Retina (tissue), 1 donor: ENCODE results near the gene SHB.

ENCODE experiments used
- DNase-seq: peaks from one replicate; pipeline ENCODE4 v3.0.0-alpha.2; 2016

SHB gene

GRCh38 chr9:37926737-37927118 is 142.3 kb downstream of the SHB start:
- no peak for DNase-seq

- DNase-seq: no peak
These were observed 143.0 kb downstream of the SHB start for GRCh38 chr9:37925786-37926736.

GRCh38 chr9:37925006-37925405 is 144.0 kb downstream of the SHB start:
- DNase-seq: no peak

GRCh38 chr9:37924538-37924937 is 144.5 kb downstream of the SHB start:
- no peak for DNase-seq

DNA sequence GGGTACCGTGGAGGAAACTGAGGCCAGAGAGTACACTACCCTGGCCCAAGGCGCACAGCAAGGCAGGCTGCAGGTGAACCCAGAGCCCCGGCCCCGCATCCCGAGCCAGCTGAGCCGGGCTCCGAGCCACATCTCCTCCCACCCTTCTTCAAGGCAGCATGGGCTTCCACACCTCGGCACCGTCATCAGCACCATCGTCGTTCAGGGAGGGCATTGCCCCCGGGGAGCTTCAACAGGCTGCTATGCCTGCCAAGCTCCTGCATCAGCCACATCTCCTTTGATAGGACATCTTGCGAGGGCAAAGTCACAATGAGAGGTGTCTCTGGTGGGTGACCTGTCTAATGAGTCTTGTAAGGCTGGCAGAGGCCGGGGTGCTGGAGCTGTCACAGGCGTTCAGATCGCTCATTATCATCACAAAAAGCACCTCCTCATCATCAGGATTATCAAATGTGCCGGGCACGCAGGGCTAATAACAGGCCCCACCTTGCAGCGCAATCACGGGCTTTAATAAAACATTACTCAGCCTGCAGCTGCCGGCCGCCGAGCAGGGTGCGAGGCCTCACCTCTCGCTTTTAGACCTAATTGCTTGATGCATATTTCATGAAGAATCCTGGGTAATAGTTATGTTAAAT is 145.1 kb downstream of the SHB start:
- DNase-seq: peak; percentile 52

GRCh38 chr9:37923118-37923795 is 145.8 kb downstream of the SHB start:
- no peak for DNase-seq

DNA sequence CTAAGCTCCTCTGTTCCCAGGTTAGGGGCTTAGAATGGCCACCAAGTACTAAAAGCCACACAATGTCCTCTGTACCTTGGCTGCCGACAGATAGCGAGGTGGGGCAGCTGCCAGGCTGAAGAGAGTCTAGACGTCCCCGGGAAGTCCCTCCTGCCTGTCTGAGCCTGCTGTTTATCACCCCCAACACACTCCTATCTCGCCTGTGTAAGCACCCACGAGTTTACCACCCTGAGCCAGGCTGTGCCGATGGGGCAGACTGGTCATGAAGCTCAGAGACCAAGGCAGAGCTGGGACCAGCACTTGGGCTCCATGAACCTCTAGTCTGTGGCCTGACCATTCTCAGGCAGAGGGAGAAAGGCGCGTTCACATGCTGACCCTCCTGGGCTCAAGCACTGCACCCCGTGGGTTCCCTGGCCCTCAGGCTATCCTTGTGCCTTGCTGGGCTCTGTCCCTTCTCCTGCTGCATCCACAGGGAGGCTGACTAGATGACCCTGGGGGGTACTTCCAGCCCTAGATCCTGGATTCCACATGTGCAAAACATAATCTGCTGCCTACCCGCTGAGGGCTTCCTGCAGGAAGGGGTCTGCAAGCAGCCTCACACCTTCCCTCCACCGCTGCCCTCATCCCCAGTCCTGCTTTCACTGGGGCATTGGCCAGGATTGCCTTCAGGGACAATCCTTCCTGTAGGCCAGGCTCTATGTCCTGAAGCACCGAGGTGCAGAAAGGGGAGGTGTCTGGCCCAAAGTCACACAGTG is 146.5 kb downstream of the SHB start:
- DNase-seq: no peak

- peak; percentile 16 for DNase-seq
These were observed 147.3 kb downstream of the SHB start for GRCh38 chr9:37921546-37922300.

GRCh38 chr9:37921168-37921510 is 147.9 kb downstream of the SHB start:
- DNase-seq: no peak

- DNase-seq: no peak
These were observed 148.4 kb downstream of the SHB start for GRCh38 chr9:37920471-37921167.

DNA sequence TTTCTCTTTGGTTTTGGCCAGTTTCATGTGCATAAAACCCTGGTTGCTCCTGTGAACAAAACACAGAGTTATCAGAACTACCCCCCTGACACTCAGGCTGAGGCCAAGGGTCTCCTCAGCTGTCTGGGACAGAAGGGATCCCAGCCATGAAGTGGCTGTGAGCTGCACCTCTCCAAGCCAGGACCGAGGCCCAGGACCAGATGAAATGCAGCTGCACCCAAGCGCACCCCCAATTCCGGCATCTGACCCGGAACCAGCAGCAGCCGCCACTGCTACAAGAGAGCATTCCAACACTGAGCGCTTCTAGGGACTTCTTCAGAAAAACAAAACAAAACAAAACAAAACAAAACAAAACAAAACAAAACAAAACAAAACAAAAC is 149.1 kb downstream of the SHB start:
- DNase-seq: no peak

DNA sequence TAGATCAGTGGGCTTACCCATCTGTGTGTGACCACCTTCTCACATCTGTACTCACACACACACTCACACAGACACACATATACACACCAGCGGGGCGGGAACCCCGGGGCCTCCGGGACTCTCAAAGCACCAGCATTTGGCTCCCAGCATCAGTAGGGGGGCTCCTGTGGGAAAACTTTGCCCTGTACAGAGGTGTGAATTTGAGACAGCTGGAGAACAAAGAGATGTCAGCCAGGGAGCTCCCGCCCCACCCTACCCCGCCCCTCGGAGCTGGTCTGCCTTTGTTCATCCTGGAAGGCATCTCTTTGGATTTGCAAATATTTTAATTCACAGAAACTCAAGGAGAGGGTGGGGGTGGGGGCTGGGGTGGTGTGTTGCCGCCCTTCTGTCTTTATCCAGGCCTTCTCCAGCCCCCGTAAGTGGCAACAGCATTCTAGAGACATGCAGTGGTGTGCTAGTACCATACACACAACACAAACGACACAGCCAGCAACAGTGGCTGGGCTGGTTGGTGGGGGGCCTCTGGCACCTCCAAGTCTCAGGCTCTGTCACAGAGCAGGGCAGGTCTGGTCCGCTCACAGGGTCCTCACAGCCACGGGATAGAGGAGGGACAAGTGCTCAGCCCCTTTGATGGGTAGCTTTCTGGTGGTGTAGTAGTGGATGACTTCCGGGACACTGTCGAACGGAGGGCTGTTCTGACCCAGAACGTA is 149.6 kb downstream of the SHB start:
- DNase-seq: no peak

GRCh38 chr9:37918665-37919170 is 150.3 kb downstream of the SHB start:
- DNase-seq: no peak

- no peak for DNase-seq
These were observed 151.0 kb downstream of the SHB start for GRCh38 chr9:37917801-37918664.

- DNase-seq: no peak
These were observed 151.7 kb downstream of the SHB start for GRCh38 chr9:37917313-37917731.

DNA sequence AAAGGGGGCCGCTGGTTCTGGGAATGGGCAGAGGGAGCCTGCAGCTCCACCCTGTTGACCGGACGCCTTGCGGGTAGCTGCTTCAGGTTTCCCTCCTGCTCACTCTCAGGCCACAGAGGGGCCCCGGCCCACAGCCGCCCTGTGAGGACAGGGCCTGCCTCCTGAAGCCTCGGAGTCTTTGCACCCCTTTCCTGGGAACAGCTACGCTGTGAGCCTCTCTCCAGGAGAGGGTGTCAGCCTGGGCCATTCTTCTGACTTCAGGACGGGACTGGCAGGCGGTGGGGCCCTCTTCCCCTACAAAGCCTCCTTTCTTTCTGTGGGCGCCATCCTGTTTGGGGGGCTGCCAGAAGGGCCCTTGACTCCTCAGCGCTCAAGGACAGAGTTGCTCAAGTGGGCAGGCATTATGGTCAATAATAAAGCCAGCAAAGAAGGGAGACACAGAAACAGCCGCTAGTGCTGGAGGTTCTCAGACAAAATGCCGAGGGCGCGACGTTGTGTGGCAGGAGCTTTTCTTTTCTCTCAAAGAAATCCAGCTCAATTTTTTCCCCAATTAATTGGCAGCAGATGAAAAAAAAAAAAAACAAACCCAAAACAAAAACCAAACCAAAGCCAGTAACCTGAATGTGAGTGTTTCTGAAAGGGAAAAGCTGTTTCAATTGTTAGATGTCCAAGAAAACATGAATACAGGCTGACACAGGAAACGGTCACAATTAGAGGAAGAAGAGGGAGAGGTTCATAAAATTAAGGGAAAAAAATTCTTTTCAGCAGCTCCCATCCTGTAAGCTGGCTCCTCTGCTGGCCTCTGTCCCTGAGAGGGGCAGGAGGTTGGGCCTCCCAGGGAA is 152.3 kb downstream of the SHB start:
- no peak for DNase-seq

GRCh38 chr9:37915911-37916470 is 153.0 kb downstream of the SHB start:
- no peak for DNase-seq

GRCh38 chr9:37914701-37915358 is 154.2 kb downstream of the SHB start:
- no peak for DNase-seq
